Pancreas (tissue), 10 donors: Measurements from ENCODE around the gene WASF2. TPM values are rescaled to one million over a fixed set of nuclear protein-coding genes. Genes with fewer than 3 reads are reported as not detected.

ENCODE experiments used
- ATAC-seq, 4 donors: fragments of 200-7000 bp; cut with Tn5 transposase; one replicate each; pipeline versions ENCODE4 v1.8.0 to v1.9.1; 2020; ENCODE audit warnings: mild to moderate bottlenecking in 4 of 4, moderate library complexity in 4 of 4
- DNase-seq, 6 donors: peaks; one replicate each; pipeline ENCODE4 v3.0.0-alpha.2; 2020
- FAIRE-seq: peaks from 2 replicates; lab custom pipeline; 2012; peaks lifted over from hg19 to GRCh38; lab: Jason Lieb, UNC
- H3K27ac ChIP-seq, 4 donors: fragments of 200-600 bp; sonication (generic); 1 replicate in 3 of 4; 2 replicates in 1 of 4; pipeline versions ENCODE4 v1.5.0 to v1.8.0; 2020
- H3K27me3 ChIP-seq, 4 donors: fragments of 200-600 bp; one replicate each; pipeline ENCODE4 v1.8.0; 2021
- H3K36me3 ChIP-seq, 3 donors: fragments of 200-600 bp; sonication (generic) in 1 of 3; one replicate each; pipeline versions ENCODE4 v1.5.0 to v1.8.0; 2020 to 2021
- H3K4me1 ChIP-seq, 3 donors: fragments of 200-600 bp; one replicate each; pipeline ENCODE4 v1.8.0; 2021
- H3K4me3 ChIP-seq, 4 donors: fragments of 200-600 bp; sonication (generic) in 2 of 4; one replicate each; pipeline versions ENCODE4 v1.5.0 to v1.8.0; 2020 to 2021
- H3K9me3 ChIP-seq, 4 donors: fragments of 200-600 bp; one replicate each; pipeline ENCODE4 v1.8.0; 2021
- CTCF ChIP-seq, 4 donors: fragments of 200-600 bp; sonication (generic) in 3 of 4; IDR thresholded peaks; one replicate each; pipeline versions ENCODE4 v1.5.0 to v1.8.0; 2021; ENCODE audit warnings: antibody characterized with exemption in 4 of 4
- WGBS, 2 donors: extraction: QIAGEN DNeasy Blood & Tissue Kit; methylation state at CpG; one replicate each; pipeline ENCODE4 v1.1.7; 2013; 5-methylcytosine and 5-hydroxymethylcytosine counted together
- intact Hi-C, 3 donors: fragments of 100-400 bp; cut with DNase I; formaldehyde crosslinking; loops; one replicate each; pipeline versions ENCODE4 v1.11.1 to v1.14.2; 2022
- polyA plus RNA-seq, 2 donors: library from polyadenylated mRNA; stranded (reverse); fragments of 200-250 nt; gene quantifications; one replicate each; pipeline ENCODE4 v1.2.3, GENCODE V29; 2013
- total RNA-seq, 6 donors: library from RNA; stranded (reverse); fragmentation: NEBNext Ultra II Directional in 4 of 6; extraction: Animal tissue kit (Norgen Biotek cat#: 25700) in 4 of 6; gene quantifications; one replicate each; pipeline versions ENCODE4 v1.2.1 to v1.2.4, GENCODE V29; 2021 to 2023
- donor health status: healthy with polysubstance abuse.
- donor health status: DM: no; HTN: no; CAD: no; lungs with moderate emphysema.
- donor health status: DM: no; HTN: no; CAD: no.
- donor health status: control.
- donor health status: control.
- donor health status: Bipolar disorder and iron deficiency.
- donor health status: DM: yes; HTN: yes; CAD: no.
- donor health status: DM: no; HTN: no; CAD: no.
- donor health status: DM: no; HTN: no; CAD: no.
- donor health status: DM: yes; HTN: yes; CAD: no.

WASF2 gene
- total and polyA plus RNA-seq, 8 donors: 13.5 to 83.2 (median 51.4) TPM

DNA sequence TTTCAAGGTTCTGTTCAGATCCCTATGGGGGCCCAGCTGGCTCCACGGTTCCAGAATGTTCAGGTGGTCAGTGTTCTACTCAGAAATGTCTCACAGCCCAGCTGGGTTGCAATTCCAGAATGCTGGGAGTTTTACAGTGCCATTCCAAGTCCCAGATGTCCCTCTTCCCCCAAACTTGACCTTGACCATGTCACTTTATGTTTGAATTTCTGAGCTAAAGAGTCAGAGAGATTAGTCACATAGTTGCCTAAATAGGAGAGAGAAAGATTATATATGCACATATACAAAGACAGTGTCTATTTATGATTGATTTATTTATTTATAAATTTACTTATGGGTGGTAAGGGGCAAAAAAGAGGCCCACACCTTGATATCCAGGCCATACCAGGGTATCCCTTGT is 95.0 kb downstream of the WASF2 start:
- no peaks in the 10 kb centered on the region for H3K27me3 ChIP-seq
- H3K4me1 ChIP-seq: peaks cover 0 to 5% (median 4%) of the 10 kb centered on the region in 3 donors
- 63 to 76% methylated on average over 1 of the region's 1 CpG for WGBS, 2 donors
- no peak for TF ChIP-seq CTCF (IDR thresholded peaks at IDR 0.05)
- no peak overlapping the region for H3K4me3 ChIP-seq
- H3K9me3 ChIP-seq: no peaks in the 10 kb centered on the region
- intact Hi-C loops: loop anchor here (2.0 to 10.0 kb wide), 4 partner anchors 38 to 98 kb away; no protein-coding TSS in a partner anchor
- ATAC-seq: no peak
- H3K27ac ChIP-seq: no peak overlapping the region
- FAIRE-seq: no peak
- no peaks in the 10 kb centered on the region for H3K36me3 ChIP-seq
- DNase-seq: peak in 1 of 6 donors; percentile 23

- intact Hi-C loops: loop anchor here (2.0 to 10.0 kb wide), 4 partner anchors 37 to 97 kb away; no protein-coding TSS in a partner anchor
These were observed 95.7 kb downstream of the WASF2 start for GRCh38 chr1:27394282-27394658.

GRCh38 chr1:27393641-27394281 is 96.2 kb downstream of the WASF2 start:
- no peaks in the 10 kb centered on the region for H3K27me3 ChIP-seq
- FAIRE-seq: no peak
- peaks cover 0 to 5% (median 4%) of the 10 kb centered on the region in 3 donors for H3K4me1 ChIP-seq
- H3K27ac ChIP-seq: no peak overlapping the region
- no peak for ATAC-seq
- TF ChIP-seq CTCF (IDR thresholded peaks at IDR 0.05): no peak
- no peaks in the 10 kb centered on the region for H3K9me3 ChIP-seq
- intact Hi-C loops: loop anchor here (2.0 to 10.0 kb wide), 4 partner anchors 36 to 96 kb away; no protein-coding TSS in a partner anchor
- DNase-seq: peak in 2 of 6 donors; percentile 48 to 73
- WGBS, 2 donors: 92 to 96% methylated on average over 17 to 18 of the region's 18 CpGs
- H3K36me3 ChIP-seq: no peaks in the 10 kb centered on the region
- no peak overlapping the region for H3K4me3 ChIP-seq

More at GRCh38 chr1:27394282-27394658, 95.7 kb downstream of the WASF2 start:
- H3K27ac ChIP-seq: no peak overlapping the region
- H3K27me3 ChIP-seq: no peaks in the 10 kb centered on the region
- FAIRE-seq: no peak
- no peaks in the 10 kb centered on the region for H3K36me3 ChIP-seq
- no peaks in the 10 kb centered on the region for H3K9me3 ChIP-seq
- TF ChIP-seq CTCF (IDR thresholded peaks at IDR 0.05): no peak
- 93 to 95% methylated on average over 9 of the region's 9 CpGs for WGBS, 2 donors
- no peak overlapping the region for H3K4me3 ChIP-seq
- peak in 2 of 6 donors; percentile 43 to 49 for DNase-seq
- ATAC-seq: no peak
- H3K4me1 ChIP-seq: peaks cover 0 to 5% (median 4%) of the 10 kb centered on the region in 3 donors

DNA sequence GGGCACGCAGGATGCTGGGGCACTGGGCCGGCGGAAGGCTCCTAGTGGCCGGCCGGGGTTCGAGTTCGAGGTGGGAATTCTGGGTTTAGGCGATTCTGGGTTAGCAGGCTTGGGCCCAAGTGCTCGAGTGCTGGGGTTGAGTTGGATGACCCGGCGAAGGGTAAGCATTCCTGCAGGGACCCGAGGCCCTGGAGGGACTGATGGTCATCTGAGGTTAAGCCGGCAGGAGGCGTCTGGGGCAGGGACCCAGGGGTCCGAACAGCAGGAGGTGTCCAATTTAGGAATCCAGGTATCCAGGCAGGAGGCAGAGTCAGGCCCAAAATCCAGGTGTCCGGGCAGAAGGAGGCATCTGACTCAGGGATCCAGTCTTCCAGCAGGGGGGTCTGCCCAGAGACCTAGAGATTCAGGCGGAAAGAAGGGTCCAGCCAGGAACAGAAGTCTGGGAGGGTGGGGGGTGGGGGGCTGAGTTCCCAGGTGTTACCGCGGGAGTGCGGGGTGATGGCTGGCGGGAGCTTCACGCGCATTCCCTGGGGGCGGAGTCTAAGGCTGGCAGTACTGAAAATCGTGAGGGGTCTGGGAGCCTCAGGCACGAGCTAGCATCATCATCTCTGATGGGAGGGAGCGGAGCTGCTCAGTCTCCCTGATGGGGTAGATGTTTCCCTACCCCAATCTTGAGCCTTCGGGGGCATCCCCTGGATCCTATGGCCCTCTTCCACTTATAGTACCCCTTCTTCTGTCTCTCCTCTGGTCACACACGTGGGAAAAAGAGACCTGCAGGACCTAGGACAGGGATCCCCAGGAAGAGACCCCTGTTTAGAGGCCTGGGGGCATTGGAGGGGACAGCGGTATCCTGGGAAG is 97.0 kb downstream of the WASF2 start:
- no peak for TF ChIP-seq CTCF (IDR thresholded peaks at IDR 0.05)
- Histone ChIP-seq H3K9me3 (no peaks in the 10 kb centered on the region), H3K36me3 (no peaks in the 10 kb centered on the region), H3K27ac (no peak overlapping the region), H3K4me3 (peak overlapping the region; percentile 7 to 59 (median 18)), H3K27me3 (no peaks in the 10 kb centered on the region), H3K4me1 (peaks cover 0 to 5% (median 4%) of the 10 kb centered on the region in 3 donors)
- ATAC-seq (no peak), FAIRE-seq (no peak), DNase-seq (peak in 1 of 6 donors; percentile 72)
- intact Hi-C loops: loop anchor here (5.0 to 10.0 kb wide), 3 partner anchors 36 to 96 kb away; no protein-coding TSS in a partner anchor
- 45 to 46% methylated on average over 30 of the region's 30 CpGs for WGBS, 2 donors
